ENCODE data around the gene TNFRSF8. TPM values are rescaled to one million over a fixed set of nuclear protein-coding genes. Genes with fewer than 3 reads are reported as not detected.
A peak's percentile ranks its signal among the peaks of the same experiment; 100 is the strongest.

Gene TNFRSF8
- total RNA-seq, 4 donors from 2014 or later, result 0.26 to 2.4 (median 0.85) TPM

DNA sequence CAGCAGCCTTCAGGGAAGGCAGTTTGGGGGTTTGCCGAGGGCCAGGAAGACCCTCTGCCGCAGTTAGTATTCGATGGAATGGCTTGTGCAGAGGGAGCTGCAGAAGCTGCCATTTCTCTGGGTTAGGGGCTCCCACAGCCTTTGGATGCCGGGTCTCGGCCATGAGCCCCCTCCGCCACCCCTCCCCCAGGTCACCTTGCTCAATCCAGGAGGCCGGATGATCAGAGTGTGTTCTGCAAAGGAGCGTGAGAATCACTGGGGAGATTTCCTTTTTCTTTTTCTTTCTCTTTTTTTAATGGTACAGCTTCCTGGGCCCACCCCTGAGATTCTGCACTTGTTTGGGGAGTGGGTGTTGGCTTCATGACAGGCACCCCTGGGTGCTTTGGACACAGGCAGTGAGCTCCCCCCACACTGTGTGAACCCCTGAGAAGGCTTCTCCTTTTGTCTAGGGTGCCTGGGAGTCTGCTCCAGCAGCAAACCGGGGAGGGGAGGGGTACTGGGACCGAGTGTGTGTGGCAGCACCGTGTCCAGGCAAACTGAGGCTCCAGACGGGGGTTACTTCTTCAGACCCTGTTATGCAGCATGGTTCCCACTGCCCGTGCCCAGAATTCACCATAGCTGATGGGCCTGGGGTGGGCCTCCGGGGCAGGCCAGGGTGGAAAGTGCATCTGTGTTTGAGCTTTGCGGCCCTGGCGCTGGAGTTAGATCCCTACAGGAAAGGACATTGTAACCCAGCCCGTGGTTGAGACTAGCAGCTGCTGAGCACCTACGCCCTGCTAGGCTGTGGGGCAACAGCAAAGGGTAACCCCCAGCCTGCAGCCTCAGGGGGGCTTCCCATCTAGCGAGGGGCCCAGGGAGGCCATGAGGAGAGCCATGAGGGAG is 122.2 kb downstream of the TNFRSF8 start:
- intact Hi-C loops (cut with DNase I; ENCODE audit: low total_unique reads), result no loop called here
- no peaks in the 10 kb centered on the region for H3K9me3 ChIP-seq
- H3K27ac ChIP-seq, result peak overlapping the region; percentile 83 to 90
- no peaks in the 10 kb centered on the region for H3K27me3 ChIP-seq
- H3K36me3 ChIP-seq, result no peaks in the 10 kb centered on the region
- H3K4me3 ChIP-seq, result peak overlapping the region in 1 of 2 donors; percentile 7
- TF ChIP-seq POLR2A (IDR thresholded peaks at IDR 0.05), result no peak
- TF ChIP-seq, protein P1, sequence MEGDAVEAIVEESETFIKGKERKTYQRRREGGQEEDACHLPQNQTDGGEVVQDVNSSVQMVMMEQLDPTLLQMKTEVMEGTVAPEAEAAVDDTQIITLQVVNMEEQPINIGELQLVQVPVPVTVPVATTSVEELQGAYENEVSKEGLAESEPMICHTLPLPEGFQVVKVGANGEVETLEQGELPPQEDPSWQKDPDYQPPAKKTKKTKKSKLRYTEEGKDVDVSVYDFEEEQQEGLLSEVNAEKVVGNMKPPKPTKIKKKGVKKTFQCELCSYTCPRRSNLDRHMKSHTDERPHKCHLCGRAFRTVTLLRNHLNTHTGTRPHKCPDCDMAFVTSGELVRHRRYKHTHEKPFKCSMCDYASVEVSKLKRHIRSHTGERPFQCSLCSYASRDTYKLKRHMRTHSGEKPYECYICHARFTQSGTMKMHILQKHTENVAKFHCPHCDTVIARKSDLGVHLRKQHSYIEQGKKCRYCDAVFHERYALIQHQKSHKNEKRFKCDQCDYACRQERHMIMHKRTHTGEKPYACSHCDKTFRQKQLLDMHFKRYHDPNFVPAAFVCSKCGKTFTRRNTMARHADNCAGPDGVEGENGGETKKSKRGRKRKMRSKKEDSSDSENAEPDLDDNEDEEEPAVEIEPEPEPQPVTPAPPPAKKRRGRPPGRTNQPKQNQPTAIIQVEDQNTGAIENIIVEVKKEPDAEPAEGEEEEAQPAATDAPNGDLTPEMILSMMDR (IDR thresholded peaks at IDR 0.05), result no peak
- peaks cover 0 to 25% of the 10 kb centered on the region in 2 donors for H3K4me1 ChIP-seq
- no peak for DNase-seq

DNA sequence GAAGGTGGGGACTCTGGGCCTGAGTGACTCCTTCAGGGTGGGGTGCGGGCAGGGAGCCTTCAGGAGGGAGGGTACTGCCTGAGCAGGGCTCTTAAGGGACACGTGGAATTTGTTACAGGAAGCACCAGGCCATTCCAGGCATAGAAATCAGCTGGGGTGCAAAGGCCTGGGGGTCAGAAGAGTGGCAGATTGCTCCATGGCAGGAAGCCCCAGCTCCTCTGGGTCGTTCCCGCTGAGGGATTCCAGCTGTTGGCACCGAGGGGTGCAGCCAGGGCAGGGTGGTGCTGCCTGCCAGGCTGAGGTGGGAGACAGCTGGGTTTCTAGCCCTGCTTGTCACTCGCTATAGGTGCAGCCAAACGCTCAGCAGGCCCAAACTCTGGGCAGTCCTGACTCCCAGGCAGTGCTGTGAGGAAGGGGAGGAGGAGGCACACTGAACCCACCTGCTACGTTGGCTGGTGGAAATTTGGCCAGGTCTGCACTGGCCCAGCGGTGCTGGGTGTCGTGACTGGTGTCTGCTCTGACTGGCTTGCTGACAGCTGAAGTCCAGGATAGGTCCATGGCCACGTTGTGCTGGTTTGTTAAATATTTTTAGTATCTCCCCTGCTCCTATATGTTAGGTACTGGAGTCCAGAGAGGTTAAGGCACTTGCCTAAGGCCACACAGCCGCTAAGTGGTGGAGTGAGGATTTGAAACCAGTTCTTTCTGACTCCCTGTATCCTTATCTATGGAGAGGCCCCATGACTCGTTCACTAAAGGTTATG is 123.0 kb downstream of the TNFRSF8 start:
- intact Hi-C loops (cut with DNase I; ENCODE audit: low total_unique reads), result no loop called here

DNA sequence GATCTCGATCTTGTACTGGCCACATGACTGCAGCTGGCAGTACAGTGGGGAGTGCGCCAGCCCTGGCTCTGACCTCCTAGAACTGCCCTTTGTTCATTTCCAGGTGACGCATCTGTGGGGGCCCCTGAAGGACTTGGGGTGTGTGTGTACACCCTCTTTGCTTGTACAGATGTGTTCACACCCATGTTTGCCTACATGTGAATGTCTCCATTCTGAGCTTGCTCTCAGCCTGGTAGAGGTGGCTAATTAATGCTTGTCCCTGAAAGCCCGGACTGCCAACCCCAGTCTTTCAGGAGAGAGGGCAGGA is 123.5 kb downstream of the TNFRSF8 start:
- intact Hi-C loops (cut with DNase I; ENCODE audit: low total_unique reads), result no loop called here
- no peaks in the 10 kb centered on the region for H3K27me3 ChIP-seq
- H3K4me3 ChIP-seq, result no peak overlapping the region
- peaks cover 0 to 22% of the 10 kb centered on the region in 2 donors for H3K4me1 ChIP-seq
- peak overlapping the region in 1 of 2 donors; percentile 90 for H3K27ac ChIP-seq
- no peaks in the 10 kb centered on the region for H3K36me3 ChIP-seq
- no peak for DNase-seq
- TF ChIP-seq, protein P1 (IDR thresholded peaks at IDR 0.05), result no peak
- no peak for TF ChIP-seq POLR2A (IDR thresholded peaks at IDR 0.05)
- no peaks in the 10 kb centered on the region for H3K9me3 ChIP-seq

More for the DNA sequence above, 123.0 kb downstream of the TNFRSF8 start:
- Histone ChIP-seq H3K27me3 (no peaks in the 10 kb centered on the region), H3K4me3 (no peak overlapping the region), H3K36me3 (no peaks in the 10 kb centered on the region), H3K9me3 (no peaks in the 10 kb centered on the region), H3K4me1 (peaks cover 0 to 24% of the 10 kb centered on the region in 2 donors), H3K27ac (peak overlapping the region; percentile 83 to 90)
- TF ChIP-seq POLR2A (IDR thresholded peaks at IDR 0.05), result no peak
- TF ChIP-seq, protein P1 (IDR thresholded peaks at IDR 0.05), result no peak
- DNase-seq, result peak in 1 of 2 donors; percentile 16

DNA sequence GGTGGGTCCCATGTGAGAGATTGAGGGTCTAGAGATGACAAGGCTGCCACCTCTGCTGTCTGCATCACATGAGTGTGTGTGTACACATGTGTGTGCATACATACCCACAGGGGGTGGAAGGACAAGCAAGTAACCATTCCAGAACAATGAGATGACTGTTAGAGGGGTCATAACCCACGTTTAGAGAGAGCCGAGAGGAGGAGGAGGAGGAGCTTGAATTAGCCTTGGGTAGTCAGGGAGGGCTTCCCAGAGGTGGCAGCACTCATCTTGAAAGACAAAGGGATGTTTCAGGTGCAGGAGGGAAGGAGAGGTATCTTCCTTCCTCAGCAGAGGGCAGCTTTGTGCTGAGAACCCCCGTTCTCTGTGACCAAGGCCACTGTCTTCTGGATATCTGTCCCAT is 125.0 kb downstream of the TNFRSF8 start:
- H3K27me3 ChIP-seq, result no peaks in the 10 kb centered on the region
- intact Hi-C loops (cut with DNase I; ENCODE audit: low total_unique reads), result no loop called here
- no peak overlapping the region for H3K4me3 ChIP-seq
- TF ChIP-seq, protein P1 (IDR thresholded peaks at IDR 0.05), result no peak
- no peak for TF ChIP-seq POLR2A (IDR thresholded peaks at IDR 0.05)
- no peaks in the 10 kb centered on the region for H3K36me3 ChIP-seq
- no peaks in the 10 kb centered on the region for H3K9me3 ChIP-seq
- no peak overlapping the region for H3K27ac ChIP-seq
- DNase-seq, result no peak
- peaks cover 0 to 22% of the 10 kb centered on the region in 2 donors for H3K4me1 ChIP-seq
